Psoas muscle (tissue), 8 donors: ENCODE measurements around the gene WIPF2. TPM values are rescaled to one million over a fixed set of nuclear protein-coding genes. Genes with fewer than 3 reads are reported as not detected.

Source experiments
- ATAC-seq, 4 donors: fragments of 200-7000 bp; cut with Tn5 transposase; one replicate each; pipeline ENCODE4 v1.9.1; 2020; ENCODE audit warnings: moderate library complexity in 3 of 4, mild to moderate bottlenecking in 2 of 4
- DNase-seq, 2 donors: peaks; one replicate each; pipeline ENCODE4 v3.0.0-alpha.2; 2020
- H3K27ac ChIP-seq: fragments of 200-600 bp; one replicate; pipeline ENCODE4 v1.8.0; 2022
- H3K27me3 ChIP-seq, 3 donors: fragments of 200-600 bp in 1 of 3; one replicate each; pipeline versions ENCODE4 v1.6.1 to v1.8.0; 2013 to 2022; ENCODE audit warnings: low read length in 2 of 3, mild to moderate bottlenecking in 2 of 3, moderate library complexity in 1 of 3; ENCODE audit not compliant: insufficient read depth in 3 of 3
- H3K36me3 ChIP-seq, 2 donors: fragments of 200-600 bp in 1 of 2; one replicate each; pipeline versions ENCODE4 v1.6.1 to v1.8.0; 2013 to 2022; ENCODE audit warnings: low read depth in 1 of 2, mild to moderate bottlenecking in 1 of 2, moderate library complexity in 1 of 2; ENCODE audit not compliant: insufficient read depth in 1 of 2
- H3K4me1 ChIP-seq: fragments of 200-600 bp; one replicate; pipeline ENCODE4 v1.8.0; 2022
- H3K4me3 ChIP-seq: fragments of 200-600 bp; one replicate; pipeline ENCODE4 v1.8.0; 2022; ENCODE audit warnings: mild to moderate bottlenecking
- H3K9me3 ChIP-seq: fragments of 200-600 bp; one replicate; pipeline ENCODE4 v1.8.0; 2022
- WGBS, 3 donors: extraction: QIAGEN DNeasy Blood & Tissue Kit; methylation state at CpG; one replicate each; pipeline versions ENCODE4 v1.1.6 to v1.1.7; 2013; 5-methylcytosine and 5-hydroxymethylcytosine counted together
- intact Hi-C, 2 donors: fragments of 100-400 bp; cut with DNase I; formaldehyde crosslinking; loops; one replicate each; pipeline versions ENCODE4 v1.11.0 to v1.14.2; 2022
- polyA plus RNA-seq, 3 donors: library from polyadenylated mRNA; stranded (reverse); fragments of 200-250 nt; gene quantifications; one replicate each; pipeline ENCODE4 v1.2.3, GENCODE V29; 2013
- total RNA-seq, 4 donors: library from RNA; stranded (reverse); fragmentation: NEBNext Ultra II Directional in 2 of 4; extraction: Animal tissue kit (Norgen Biotek cat#: 25700) in 2 of 4; gene quantifications; one replicate each; pipeline versions ENCODE4 v1.2.1 to v1.2.4, GENCODE V29; 2021 to 2023
- TF ChIP-seq, protein P1 (sequence below): fragments of 200-600 bp; IDR thresholded peaks from one replicate; pipeline ENCODE4 v1.8.0; 2022; ENCODE audit warnings: antibody characterized with exemption
- donor health status: healthy with polysubstance abuse.
- donor health status: DM: no; HTN: no; CAD: no; lungs with moderate emphysema.
- donor health status: Bipolar disorder and iron deficiency.
- donor health status: healthy.
- donor health status: DM: yes; HTN: yes; CAD: no.
- donor health status: DM: no; HTN: no; CAD: no.
- donor health status: DM: no; HTN: no; CAD: no.
- donor health status: DM: yes; HTN: yes; CAD: no.

The WIPF2 gene
- total and polyA plus RNA-seq, 7 donors: 4.0 to 10.5 (median 8.1) TPM

DNA sequence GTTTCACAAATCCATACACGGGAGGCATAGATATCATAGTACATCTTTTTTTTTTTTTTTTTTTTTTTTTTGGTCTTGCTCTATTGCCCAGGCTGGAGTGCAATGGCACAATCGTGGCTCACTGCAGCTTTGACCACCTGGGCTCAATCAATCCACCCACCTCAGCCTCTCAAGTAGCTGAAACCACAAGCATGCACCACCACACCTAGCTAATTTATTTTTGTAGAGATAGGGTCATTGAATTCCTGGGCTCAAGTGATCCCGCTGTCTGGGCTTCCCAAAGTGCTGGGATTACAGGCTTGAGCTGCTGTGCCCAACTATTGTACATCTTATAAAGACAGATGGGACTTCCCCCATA lies 45.3 kb upstream of the WIPF2 start:
- peaks cover 4 to 85% of the 10 kb centered on the region in 2 donors for H3K36me3 ChIP-seq
- WGBS, 3 donors: 59 to 72% (median 62%) methylated on average over 3 of the region's 3 CpGs
- intact Hi-C loops: no loop called here

DNA sequence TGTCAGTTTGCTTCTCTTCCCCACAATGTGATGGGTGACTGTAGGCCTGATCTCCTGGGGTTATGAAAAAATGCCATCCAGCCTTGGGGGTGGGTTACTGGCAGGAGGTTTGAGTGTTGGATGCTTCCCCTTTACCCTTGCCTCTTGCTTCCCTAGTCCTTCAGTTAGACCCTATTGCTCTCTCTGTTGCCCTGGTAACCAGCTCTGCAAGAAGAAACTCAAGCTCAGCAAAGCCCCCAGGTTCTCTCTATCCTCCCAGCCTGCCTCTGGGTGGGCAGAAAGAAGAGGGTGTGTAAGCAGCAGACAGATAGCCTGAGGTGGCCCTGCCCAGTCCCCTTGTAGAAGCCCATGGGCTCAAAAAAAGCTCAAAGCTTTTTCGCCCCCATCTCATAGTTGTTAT lies 44.6 kb upstream of the WIPF2 start:
- peaks cover 2 to 78% of the 10 kb centered on the region in 2 donors for H3K36me3 ChIP-seq
- WGBS, 3 donors: 95 to 100% (median 96%) methylated on average over 1 of the region's 1 CpG
- no peaks in the 10 kb centered on the region for H3K27me3 ChIP-seq
- no peaks in the 10 kb centered on the region for H3K9me3 ChIP-seq
- intact Hi-C loops: no loop called here
- no peak for ATAC-seq
- H3K27ac ChIP-seq: no peak overlapping the region
- DNase-seq: no peak
- H3K4me3 ChIP-seq: no peak overlapping the region
- no peaks in the 10 kb centered on the region for H3K4me1 ChIP-seq
- TF ChIP-seq, protein P1, sequence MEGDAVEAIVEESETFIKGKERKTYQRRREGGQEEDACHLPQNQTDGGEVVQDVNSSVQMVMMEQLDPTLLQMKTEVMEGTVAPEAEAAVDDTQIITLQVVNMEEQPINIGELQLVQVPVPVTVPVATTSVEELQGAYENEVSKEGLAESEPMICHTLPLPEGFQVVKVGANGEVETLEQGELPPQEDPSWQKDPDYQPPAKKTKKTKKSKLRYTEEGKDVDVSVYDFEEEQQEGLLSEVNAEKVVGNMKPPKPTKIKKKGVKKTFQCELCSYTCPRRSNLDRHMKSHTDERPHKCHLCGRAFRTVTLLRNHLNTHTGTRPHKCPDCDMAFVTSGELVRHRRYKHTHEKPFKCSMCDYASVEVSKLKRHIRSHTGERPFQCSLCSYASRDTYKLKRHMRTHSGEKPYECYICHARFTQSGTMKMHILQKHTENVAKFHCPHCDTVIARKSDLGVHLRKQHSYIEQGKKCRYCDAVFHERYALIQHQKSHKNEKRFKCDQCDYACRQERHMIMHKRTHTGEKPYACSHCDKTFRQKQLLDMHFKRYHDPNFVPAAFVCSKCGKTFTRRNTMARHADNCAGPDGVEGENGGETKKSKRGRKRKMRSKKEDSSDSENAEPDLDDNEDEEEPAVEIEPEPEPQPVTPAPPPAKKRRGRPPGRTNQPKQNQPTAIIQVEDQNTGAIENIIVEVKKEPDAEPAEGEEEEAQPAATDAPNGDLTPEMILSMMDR: no peak

More for the DNA sequence above, 45.3 kb upstream of the WIPF2 start:
- no peak overlapping the region for H3K27ac ChIP-seq
- TF ChIP-seq, protein P1: no peak
- no peak overlapping the region for H3K4me3 ChIP-seq
- no peaks in the 10 kb centered on the region for H3K4me1 ChIP-seq
- no peaks in the 10 kb centered on the region for H3K27me3 ChIP-seq
- no peaks in the 10 kb centered on the region for H3K9me3 ChIP-seq
- DNase-seq (no peak), ATAC-seq (no peak)

DNA sequence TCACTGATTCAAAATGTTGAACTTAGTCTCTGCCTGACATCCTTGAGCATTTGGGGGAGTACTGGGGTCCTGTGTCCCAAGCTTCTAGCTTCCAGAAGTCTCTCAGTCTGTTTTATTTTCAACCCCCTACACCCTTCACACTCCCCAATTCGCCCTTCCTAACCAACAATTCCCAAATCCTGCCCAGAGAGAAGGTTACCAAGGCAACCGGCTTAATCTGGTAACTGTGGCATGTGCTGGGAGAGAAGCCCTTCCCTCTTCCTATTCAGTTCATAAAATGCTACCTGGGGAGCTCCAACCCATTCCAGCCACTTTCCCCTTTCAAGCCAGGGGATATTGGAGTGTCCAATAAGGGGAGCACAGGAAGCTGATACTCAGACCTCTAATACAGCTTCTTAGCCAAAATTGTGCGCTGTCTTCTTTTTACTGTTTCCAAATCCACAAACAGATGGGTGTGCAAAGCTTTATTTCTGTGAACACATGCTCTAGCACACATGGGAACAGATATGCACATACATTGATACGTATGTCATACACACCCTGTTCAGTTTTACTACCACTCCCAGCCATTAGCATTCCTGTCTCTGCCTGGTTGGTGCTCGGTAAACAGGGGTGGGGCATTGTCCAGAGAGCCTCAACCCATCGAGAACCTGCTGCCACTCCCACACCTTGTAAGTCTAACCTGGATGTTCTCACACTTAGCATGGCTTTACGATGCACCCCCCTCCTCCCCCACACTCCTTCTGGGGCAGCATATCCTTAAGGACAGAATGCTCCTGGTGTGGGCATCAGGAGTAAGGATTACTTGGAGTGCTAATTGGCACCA lies 43.0 kb upstream of the WIPF2 start:
- TF ChIP-seq, protein P1: no peak
- DNase-seq: no peak
- 91 to 96% (median 92%) methylated on average over 7 of the region's 7 CpGs for WGBS, 3 donors
- Histone ChIP-seq H3K27ac (no peak overlapping the region), H3K4me3 (no peak overlapping the region), H3K27me3 (no peaks in the 10 kb centered on the region), H3K9me3 (no peaks in the 10 kb centered on the region), H3K4me1 (peaks cover 2% of the 10 kb centered on the region), H3K36me3 (peaks cover 2 to 61% of the 10 kb centered on the region in 2 donors)
- ATAC-seq: no peak
- intact Hi-C loops: no loop called here

DNA sequence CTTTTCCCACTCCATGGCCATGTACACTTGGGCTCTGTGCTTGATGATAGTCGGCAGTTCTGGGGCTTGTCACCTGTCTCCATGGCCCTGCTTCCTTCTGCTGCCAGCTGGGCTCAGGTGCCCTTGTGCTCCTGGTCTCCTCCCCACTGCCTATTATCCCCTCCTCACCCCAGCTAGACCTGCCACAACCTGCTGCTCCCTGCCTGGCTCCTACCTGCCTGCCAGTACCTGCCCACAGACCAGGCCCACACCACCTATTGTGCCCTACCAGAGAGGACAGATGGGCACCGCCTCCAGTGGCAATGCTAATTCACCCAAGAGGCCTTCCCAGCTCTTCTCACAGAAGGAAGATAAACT lies 42.4 kb upstream of the WIPF2 start:
- Histone ChIP-seq H3K27ac (no peak overlapping the region), H3K36me3 (peaks cover 2 to 55% of the 10 kb centered on the region in 2 donors), H3K4me3 (no peak overlapping the region), H3K4me1 (peaks cover 7% of the 10 kb centered on the region), H3K9me3 (no peaks in the 10 kb centered on the region), H3K27me3 (no peaks in the 10 kb centered on the region)
- TF ChIP-seq, protein P1: no peak
- 57 to 85% (median 61%) methylated on average over 2 of the region's 2 CpGs for WGBS, 3 donors
- ATAC-seq (no peak), DNase-seq (no peak)
- intact Hi-C loops: no loop called here
